Nephron (organoid): ENCODE results near the gene SYNPO.

ENCODE experiments used
- H3K27ac Mint-ChIP-seq, 3 experiments: 2 replicates each; pipeline ENCODE4 v1.8.0; 2020; ENCODE audit warnings: mixed read lengths in 3 of 3, mild to moderate bottlenecking in 2 of 3, moderate library complexity in 1 of 3
- H3K27me3 Mint-ChIP-seq: 2 replicates; pipeline ENCODE4 v1.8.0; 2021; ENCODE audit warnings: low read depth, mild to moderate bottlenecking, moderate library complexity, mixed read lengths
- H3K36me3 Mint-ChIP-seq: 2 replicates; pipeline ENCODE4 v1.8.0; 2020; ENCODE audit warnings: low read depth, mixed read lengths
- H3K4me1 Mint-ChIP-seq: 2 replicates; pipeline ENCODE4 v1.8.0; 2020; ENCODE audit warnings: mixed read lengths
- H3K4me3 Mint-ChIP-seq, 3 experiments: 2 replicates each; pipeline ENCODE4 v1.8.0; 2020; ENCODE audit warnings: mild to moderate bottlenecking in 3 of 3, mixed read lengths in 3 of 3, moderate library complexity in 2 of 3
- H3K9me3 Mint-ChIP-seq: 2 replicates; pipeline ENCODE4 v1.8.0; 2020; ENCODE audit warnings: mixed read lengths
- TF ChIP-seq, protein P1 (sequence below), 3 experiments: fragments of 200-600 bp; sonication (generic); IDR thresholded peaks; one replicate each; pipeline ENCODE4 v1.5.0; 2021; ENCODE audit warnings: antibody characterized with exemption in 3 of 3; ENCODE audit not compliant: unreplicated experiment in 3 of 3

SYNPO gene

DNA sequence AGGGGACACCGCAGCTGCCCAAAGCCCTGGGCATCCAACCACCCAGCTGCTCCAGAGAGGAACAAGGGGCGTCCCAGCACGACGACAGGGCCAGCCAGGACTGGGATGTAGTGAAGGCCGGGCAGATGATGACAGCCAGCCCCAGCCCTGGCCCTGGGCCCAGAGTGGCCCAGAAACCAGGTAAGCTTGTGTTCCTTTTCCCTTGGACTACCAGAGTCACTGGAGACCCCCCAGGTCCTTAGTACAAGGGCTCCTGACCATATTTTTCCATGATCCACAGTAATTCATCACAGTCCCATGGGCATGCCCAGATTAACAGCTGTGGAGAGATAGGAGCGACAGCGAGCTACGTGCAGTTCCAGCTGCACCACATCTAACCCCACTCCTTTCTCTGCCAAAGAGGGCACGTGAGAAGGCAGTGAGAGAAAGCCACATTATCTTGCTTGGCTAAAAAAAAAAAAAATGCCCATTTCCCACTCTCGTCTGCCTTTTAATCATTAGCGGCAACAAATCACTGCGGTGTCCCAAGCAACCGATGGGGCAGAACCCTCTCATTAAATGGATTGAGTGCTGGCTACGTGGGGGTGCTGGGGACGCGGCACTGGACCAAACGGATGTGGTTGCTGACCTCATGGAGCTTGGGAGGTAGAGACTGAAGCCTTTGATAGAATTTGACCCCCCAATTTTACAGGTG, 21.7 kb upstream of the SYNPO start:
- Mint-ChIP-seq H3K9me3 (no peaks in the 10 kb centered on the region), H3K4me1 (peaks cover 78% of the 10 kb centered on the region), H3K36me3 (peaks cover 11% of the 10 kb centered on the region), H3K27ac (peak overlapping the region; percentile 15 to 87 (median 82)), H3K27me3 (no peaks in the 10 kb centered on the region), H3K4me3 (peak overlapping the region in 2 of 3 experiments; percentile 3 to 18)
- TF ChIP-seq, protein P1, sequence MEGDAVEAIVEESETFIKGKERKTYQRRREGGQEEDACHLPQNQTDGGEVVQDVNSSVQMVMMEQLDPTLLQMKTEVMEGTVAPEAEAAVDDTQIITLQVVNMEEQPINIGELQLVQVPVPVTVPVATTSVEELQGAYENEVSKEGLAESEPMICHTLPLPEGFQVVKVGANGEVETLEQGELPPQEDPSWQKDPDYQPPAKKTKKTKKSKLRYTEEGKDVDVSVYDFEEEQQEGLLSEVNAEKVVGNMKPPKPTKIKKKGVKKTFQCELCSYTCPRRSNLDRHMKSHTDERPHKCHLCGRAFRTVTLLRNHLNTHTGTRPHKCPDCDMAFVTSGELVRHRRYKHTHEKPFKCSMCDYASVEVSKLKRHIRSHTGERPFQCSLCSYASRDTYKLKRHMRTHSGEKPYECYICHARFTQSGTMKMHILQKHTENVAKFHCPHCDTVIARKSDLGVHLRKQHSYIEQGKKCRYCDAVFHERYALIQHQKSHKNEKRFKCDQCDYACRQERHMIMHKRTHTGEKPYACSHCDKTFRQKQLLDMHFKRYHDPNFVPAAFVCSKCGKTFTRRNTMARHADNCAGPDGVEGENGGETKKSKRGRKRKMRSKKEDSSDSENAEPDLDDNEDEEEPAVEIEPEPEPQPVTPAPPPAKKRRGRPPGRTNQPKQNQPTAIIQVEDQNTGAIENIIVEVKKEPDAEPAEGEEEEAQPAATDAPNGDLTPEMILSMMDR (IDR thresholded peaks at IDR 0.05; ENCODE audit: unreplicated experiment in 3 of 3) = no peak

DNA sequence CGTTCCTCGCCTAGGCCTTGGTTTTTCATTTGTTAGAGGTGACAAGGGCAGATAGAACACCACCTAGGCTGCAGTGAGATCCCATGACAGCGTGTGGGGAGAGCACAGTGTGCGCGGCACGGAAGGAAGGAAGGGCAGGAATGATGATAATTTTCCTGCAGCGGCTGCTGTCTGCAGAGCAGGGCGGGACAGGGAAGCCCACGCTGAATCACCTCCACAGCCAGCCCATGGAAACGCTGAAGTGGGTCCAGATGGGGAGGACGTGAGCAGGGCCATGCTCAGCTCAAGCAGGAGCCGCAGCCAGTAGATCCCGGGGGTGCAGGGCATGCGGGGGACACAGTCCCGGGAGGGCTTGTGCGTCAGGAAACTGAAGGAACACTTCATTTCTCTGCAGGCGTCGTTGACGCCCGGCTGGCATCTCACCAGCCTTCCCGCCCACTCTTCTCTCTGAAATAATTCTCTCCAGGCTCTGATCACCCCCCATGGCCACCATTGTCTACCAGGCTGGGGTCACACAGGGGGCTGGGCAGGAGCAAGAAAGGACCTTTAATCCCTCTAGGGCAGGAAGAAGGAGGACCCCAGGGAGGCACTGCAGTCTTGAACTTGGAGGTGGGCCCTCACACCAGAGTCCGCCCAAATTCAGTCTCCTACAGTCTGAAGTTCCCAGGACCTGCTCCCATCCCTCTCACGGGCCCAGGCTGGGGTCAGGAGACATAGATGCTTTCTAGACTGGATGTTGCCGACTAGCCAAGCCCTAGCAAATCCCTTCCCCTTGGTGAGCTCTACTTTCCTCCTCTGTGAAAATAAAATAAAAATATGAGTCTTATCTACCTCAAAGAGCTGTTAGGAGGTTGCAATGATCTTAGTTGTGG, 20.9 kb upstream of the SYNPO start:
- H3K27ac Mint-ChIP-seq = peak overlapping the region; percentile 15 to 87 (median 82)
- no peaks in the 10 kb centered on the region for H3K27me3 Mint-ChIP-seq
- H3K4me3 Mint-ChIP-seq = peak overlapping the region in 1 of 3 experiments; percentile 3
- H3K4me1 Mint-ChIP-seq = peaks cover 78% of the 10 kb centered on the region
- TF ChIP-seq, protein P1 (IDR thresholded peaks at IDR 0.05; ENCODE audit: unreplicated experiment in 3 of 3) = no peak
- H3K36me3 Mint-ChIP-seq = peaks cover 11% of the 10 kb centered on the region
- H3K9me3 Mint-ChIP-seq = no peaks in the 10 kb centered on the region

DNA sequence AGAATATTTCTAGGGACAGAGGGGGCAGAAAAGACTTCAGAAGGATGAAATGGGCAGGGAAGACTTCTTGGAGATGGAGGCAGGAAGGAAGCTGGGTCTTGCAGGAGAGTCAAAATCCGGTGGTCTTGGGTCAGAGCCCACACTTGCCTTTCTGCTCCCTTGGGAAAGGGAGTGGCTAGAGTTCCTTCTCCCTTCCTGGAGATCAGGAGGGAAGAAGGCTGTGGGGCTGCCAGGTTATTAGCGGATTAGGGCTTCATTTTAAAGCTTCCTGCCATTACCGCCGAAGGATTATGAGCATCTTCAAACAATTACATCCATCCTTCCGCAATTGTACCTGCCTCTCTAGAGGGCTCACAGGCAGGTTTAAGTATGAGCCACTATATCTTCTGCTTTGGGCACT, 19.2 kb upstream of the SYNPO start:
- TF ChIP-seq, protein P1 (IDR thresholded peaks at IDR 0.05; ENCODE audit: unreplicated experiment in 3 of 3) = no peak
- H3K9me3 Mint-ChIP-seq = no peaks in the 10 kb centered on the region
- peak overlapping the region in 1 of 3 experiments; percentile 15 for H3K27ac Mint-ChIP-seq
- H3K4me3 Mint-ChIP-seq = no peak overlapping the region
- H3K36me3 Mint-ChIP-seq = peaks cover 11% of the 10 kb centered on the region
- no peaks in the 10 kb centered on the region for H3K27me3 Mint-ChIP-seq
- peaks cover 70% of the 10 kb centered on the region for H3K4me1 Mint-ChIP-seq

DNA sequence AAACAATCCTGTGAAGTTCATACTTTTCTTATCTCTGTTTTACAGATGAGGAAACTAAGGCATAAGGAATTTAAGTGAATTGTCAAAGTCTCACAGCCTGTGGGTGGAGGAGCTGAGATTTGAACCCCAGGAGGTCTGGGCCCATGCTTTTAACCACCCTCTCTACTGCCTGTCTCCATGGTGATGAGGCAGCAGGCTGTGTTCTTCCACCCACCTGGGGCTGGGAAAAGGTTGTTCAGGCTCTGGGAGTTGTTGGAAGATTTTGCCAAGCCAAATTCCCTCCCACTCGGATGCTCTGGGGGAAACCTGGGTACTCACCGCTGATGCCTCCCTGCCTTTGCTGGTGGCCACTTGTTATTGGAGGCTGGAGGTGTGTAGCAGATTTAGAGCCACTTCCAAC, 18.3 kb upstream of the SYNPO start:
- no peaks in the 10 kb centered on the region for H3K27me3 Mint-ChIP-seq
- peaks cover 11% of the 10 kb centered on the region for H3K36me3 Mint-ChIP-seq
- peaks cover 69% of the 10 kb centered on the region for H3K4me1 Mint-ChIP-seq
- no peaks in the 10 kb centered on the region for H3K9me3 Mint-ChIP-seq
- TF ChIP-seq, protein P1 (IDR thresholded peaks at IDR 0.05; ENCODE audit: unreplicated experiment in 3 of 3) = no peak
- H3K27ac Mint-ChIP-seq = no peak overlapping the region
- no peak overlapping the region for H3K4me3 Mint-ChIP-seq

DNA sequence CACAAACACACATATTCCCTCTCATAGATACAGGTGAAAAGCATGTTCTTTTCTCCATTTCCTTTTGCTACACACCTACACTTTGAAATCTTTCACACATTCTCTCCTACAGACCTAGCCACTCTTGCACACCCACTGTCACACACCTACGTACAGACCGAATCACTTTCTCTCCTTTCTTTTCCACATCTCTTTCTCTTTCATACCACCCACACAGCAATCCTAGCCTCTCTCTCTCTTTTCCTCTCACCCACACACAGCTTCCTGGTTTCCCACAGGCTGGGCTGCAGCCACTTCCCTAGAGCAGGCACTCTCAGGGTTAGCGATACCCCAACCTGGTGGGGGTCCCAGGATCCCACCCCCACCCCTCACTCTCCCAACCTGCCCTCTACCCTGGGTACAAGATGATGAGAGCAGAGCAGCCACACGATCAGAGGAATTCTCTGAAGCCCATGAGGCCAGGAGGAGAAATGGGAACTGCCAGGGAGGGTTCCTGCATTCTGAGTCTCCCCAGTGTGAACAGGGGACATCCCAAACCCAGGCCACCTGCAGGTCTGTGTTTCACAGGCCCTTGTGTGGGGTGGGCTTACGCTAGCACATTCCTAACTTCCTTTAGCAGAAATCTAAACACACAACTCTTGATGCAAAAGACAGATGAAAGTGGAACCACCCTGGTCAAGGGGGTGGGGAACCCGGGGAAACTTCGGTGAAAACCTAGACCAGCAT, 17.1 kb upstream of the SYNPO start:
- H3K4me3 Mint-ChIP-seq = peak overlapping the region; percentile 39 to 86 (median 82)
- H3K27me3 Mint-ChIP-seq = no peaks in the 10 kb centered on the region

More for the DNA sequence above, 17.1 kb upstream of the SYNPO start:
- Mint-ChIP-seq H3K9me3 (no peaks in the 10 kb centered on the region), H3K36me3 (peaks cover 11% of the 10 kb centered on the region), H3K4me1 (peaks cover 69% of the 10 kb centered on the region), H3K27ac (peak overlapping the region; percentile 26 to 76 (median 70))
- TF ChIP-seq, protein P1 (IDR thresholded peaks at IDR 0.05; ENCODE audit: unreplicated experiment in 3 of 3) = no peak
